CD4-positive, alpha-beta memory T cell (primary cell): ENCODE results near the gene CCDC88C. TPM values are rescaled to one million over a fixed set of nuclear protein-coding genes. Genes with fewer than 3 reads are reported as not detected.

ENCODE experiments used
- CTCF ChIA-PET: fragments of 350-600 bp; sonication (Branson Sonifier 250); formaldehyde crosslinking; loops from one replicate; lab custom pipeline; 2021; ENCODE audit warnings: inconsistent platforms; ENCODE audit not compliant: partially characterized antibody; lab: Charles Lee
- POLR2A ChIA-PET: fragments of 350-600 bp; sonication (Branson Sonifier 250); formaldehyde crosslinking; loops from one replicate; lab custom pipeline; 2021; ENCODE audit not compliant: partially characterized antibody; lab: Charles Lee
- DNase-seq, 5 donors: peaks; one replicate each; pipeline versions ENCODE4 v3.0.0 to v3.0.0-alpha.2; 2020 to 2022; ENCODE audit warnings: mixed read lengths in 1 of 5
- H3K27ac ChIP-seq: one replicate; pipeline ENCODE4 v1.7.0; 2013; ENCODE audit warnings: low read depth, low read length
- H3K27me3 ChIP-seq: 2 replicates; pipeline ENCODE4 v1.7.0; 2013; ENCODE audit warnings: mild to moderate bottlenecking, low read length, moderate library complexity; ENCODE audit not compliant: insufficient read depth
- H3K36me3 ChIP-seq: 2 replicates; pipeline ENCODE4 v1.7.0; 2013; ENCODE audit warnings: mild to moderate bottlenecking, low read length, moderate library complexity; ENCODE audit not compliant: insufficient read depth
- H3K4me1 ChIP-seq: 2 replicates; pipeline ENCODE4 v1.7.0; 2013; ENCODE audit warnings: mild to moderate bottlenecking, low read length, moderate library complexity; ENCODE audit not compliant: insufficient read depth
- H3K4me3 ChIP-seq, 2 donors: one replicate each; pipeline ENCODE4 v1.7.0; 2013; ENCODE audit warnings: low read length in 2 of 2, mild to moderate bottlenecking in 1 of 2
- H3K9me3 ChIP-seq, 2 donors: one replicate each; pipeline ENCODE4 v1.7.0; 2013; ENCODE audit warnings: low read length in 2 of 2, control low read depth in 1 of 2; ENCODE audit not compliant: control insufficient read depth in 1 of 2
- H3K27ac Mint-ChIP-seq, 7 donors: one replicate each; pipeline ENCODE4 v1.8.0; 2020 to 2021; ENCODE audit warnings: mixed read lengths in 7 of 7, mild to moderate bottlenecking in 6 of 7, inconsistent platforms in 3 of 7, moderate library complexity in 3 of 7
- H3K27me3 Mint-ChIP-seq, 2 donors: one replicate each; pipeline ENCODE4 v1.8.0; 2020 to 2021; ENCODE audit warnings: mixed read lengths in 2 of 2
- H3K36me3 Mint-ChIP-seq, 2 donors: one replicate each; pipeline ENCODE4 v1.8.0; 2020 to 2021; ENCODE audit warnings: mixed read lengths in 2 of 2, inconsistent platforms in 1 of 2, mild to moderate bottlenecking in 1 of 2
- H3K4me1 Mint-ChIP-seq, 4 donors: one replicate each; pipeline ENCODE4 v1.8.0; 2020 to 2021; ENCODE audit warnings: mixed read lengths in 4 of 4, mild to moderate bottlenecking in 1 of 4
- H3K4me3 Mint-ChIP-seq, 8 donors: one replicate each; pipeline ENCODE4 v1.8.0; 2020 to 2021; ENCODE audit warnings: mixed read lengths in 8 of 8, mild to moderate bottlenecking in 7 of 8, moderate library complexity in 6 of 8, inconsistent platforms in 3 of 8
- H3K9me3 Mint-ChIP-seq, 8 donors: one replicate each; pipeline ENCODE4 v1.8.0; 2020 to 2021; ENCODE audit warnings: mixed read lengths in 8 of 8, mild to moderate bottlenecking in 5 of 8, inconsistent platforms in 3 of 8, moderate library complexity in 1 of 8
- intact Hi-C: fragments of 100-400 bp; cut with micrococcal nuclease; formaldehyde crosslinking; loops from one replicate; pipeline ENCODE4 v1.15.1; 2023
- polyA plus RNA-seq, 2 donors: library from polyadenylated mRNA; unstranded; fragments of 300-500 nt; fragmentation: Illumina TruSeq; gene quantifications; one replicate each; pipeline ENCODE4 v1.2.3, GENCODE V29; 2021
- total RNA-seq, 2 experiments: library from RNA; stranded (reverse); gene quantifications; one replicate each; pipeline ENCODE4 v1.2.3, GENCODE V29; 2021

Gene CCDC88C
- total and polyA plus RNA-seq, 4 experiments from 2014 or later: 17.1 to 293 (median 161) TPM

DNA sequence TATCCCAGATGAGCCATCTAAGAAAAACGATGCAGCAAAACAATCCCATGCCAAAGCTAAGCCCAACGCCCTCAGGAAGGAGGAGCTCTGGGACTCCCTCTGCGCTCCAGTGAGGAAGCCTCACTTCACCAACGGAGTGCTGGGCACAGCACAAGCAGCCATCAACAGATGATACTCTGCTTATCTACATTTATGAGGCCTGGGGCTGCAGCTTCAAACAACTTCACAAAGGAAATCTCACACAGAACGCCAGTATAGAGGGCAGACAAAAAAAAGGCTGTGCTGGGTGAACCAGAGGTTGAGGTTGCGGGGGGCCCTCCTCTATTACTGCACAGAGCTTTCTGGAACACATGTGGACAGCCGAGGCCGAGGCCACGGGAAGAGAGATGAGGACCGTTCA, 138.3 kb downstream of the CCDC88C start:
- no peak overlapping the region for H3K4me3 ChIP-seq
- peaks cover 96% of the 10 kb centered on the region for H3K36me3 ChIP-seq
- ChIA-PET POLR2A (interaction anchor here (1.0 to 1.5 kb wide), 3 partner anchors 15 to 102 kb away, joined by 4 to 6 read pairs (median 5); no protein-coding TSS in a partner anchor), CTCF (interaction anchor here (1.3 to 25.0 kb wide), 5 partner anchors 7 to 376 kb away, joined by 3 to 480 read pairs (median 4); no protein-coding TSS in a partner anchor)
- peak overlapping the region in 4 of 7 donors; percentile 29 to 61 (median 46) for H3K27ac Mint-ChIP-seq
- no peaks in the 10 kb centered on the region for H3K27me3 ChIP-seq
- peaks cover 0 to 2% (median 0%) of the 10 kb centered on the region in 4 donors for H3K4me1 Mint-ChIP-seq
- H3K27me3 Mint-ChIP-seq: no peaks in the 10 kb centered on the region
- peaks cover 0 to 4% (median 0%) of the 10 kb centered on the region in 8 donors for H3K9me3 Mint-ChIP-seq
- intact Hi-C loops: no loop called here
- H3K36me3 Mint-ChIP-seq: peaks cover 75 to 82% of the 10 kb centered on the region in 2 donors
- no peak for DNase-seq
- no peaks in the 10 kb centered on the region for H3K4me1 ChIP-seq
- H3K9me3 ChIP-seq: no peaks in the 10 kb centered on the region
- H3K4me3 Mint-ChIP-seq: no peak overlapping the region
- no peak overlapping the region for H3K27ac ChIP-seq

DNA sequence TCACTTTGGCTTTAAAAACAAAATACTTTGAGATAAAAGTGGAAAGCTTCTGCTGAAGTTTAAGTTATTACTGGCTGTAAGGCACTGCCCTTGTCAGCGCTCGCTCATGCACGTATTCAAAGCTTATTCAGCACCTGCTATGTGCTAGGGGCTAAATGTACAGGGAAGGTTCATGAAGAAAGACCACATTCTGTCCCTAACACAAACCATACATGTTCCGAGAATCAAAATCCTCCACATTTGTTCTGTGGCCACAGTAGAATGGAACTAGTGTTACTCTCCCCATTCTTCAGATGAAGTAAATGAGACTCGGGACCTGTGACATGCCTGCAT, 139.3 kb downstream of the CCDC88C start:
- intact Hi-C loops: no loop called here
- H3K4me1 ChIP-seq: no peaks in the 10 kb centered on the region
- H3K36me3 Mint-ChIP-seq: peaks cover 68 to 80% of the 10 kb centered on the region in 2 donors
- no peak overlapping the region for H3K4me3 ChIP-seq
- peaks cover 0 to 2% (median 0%) of the 10 kb centered on the region in 4 donors for H3K4me1 Mint-ChIP-seq
- no peaks in the 10 kb centered on the region for H3K27me3 ChIP-seq
- H3K27ac Mint-ChIP-seq: peak overlapping the region in 3 of 7 donors; percentile 35 to 38 (median 36)
- no peaks in the 10 kb centered on the region for H3K27me3 Mint-ChIP-seq
- H3K9me3 ChIP-seq: no peaks in the 10 kb centered on the region
- ChIA-PET POLR2A (interaction anchor here (1.5 to 1.8 kb wide), 3 partner anchors 28 to 101 kb away, joined by 4 to 6 read pairs (median 5); no protein-coding TSS in a partner anchor), CTCF (interaction anchor here (1.2 to 25.0 kb wide), 7 partner anchors 8 to 375 kb away, joined by 3 to 480 read pairs (median 4); no protein-coding TSS in a partner anchor)
- no peak overlapping the region for H3K4me3 Mint-ChIP-seq
- DNase-seq: no peak
- peaks cover 96% of the 10 kb centered on the region for H3K36me3 ChIP-seq
- peaks cover 0 to 4% (median 0%) of the 10 kb centered on the region in 8 donors for H3K9me3 Mint-ChIP-seq
- no peak overlapping the region for H3K27ac ChIP-seq

DNA sequence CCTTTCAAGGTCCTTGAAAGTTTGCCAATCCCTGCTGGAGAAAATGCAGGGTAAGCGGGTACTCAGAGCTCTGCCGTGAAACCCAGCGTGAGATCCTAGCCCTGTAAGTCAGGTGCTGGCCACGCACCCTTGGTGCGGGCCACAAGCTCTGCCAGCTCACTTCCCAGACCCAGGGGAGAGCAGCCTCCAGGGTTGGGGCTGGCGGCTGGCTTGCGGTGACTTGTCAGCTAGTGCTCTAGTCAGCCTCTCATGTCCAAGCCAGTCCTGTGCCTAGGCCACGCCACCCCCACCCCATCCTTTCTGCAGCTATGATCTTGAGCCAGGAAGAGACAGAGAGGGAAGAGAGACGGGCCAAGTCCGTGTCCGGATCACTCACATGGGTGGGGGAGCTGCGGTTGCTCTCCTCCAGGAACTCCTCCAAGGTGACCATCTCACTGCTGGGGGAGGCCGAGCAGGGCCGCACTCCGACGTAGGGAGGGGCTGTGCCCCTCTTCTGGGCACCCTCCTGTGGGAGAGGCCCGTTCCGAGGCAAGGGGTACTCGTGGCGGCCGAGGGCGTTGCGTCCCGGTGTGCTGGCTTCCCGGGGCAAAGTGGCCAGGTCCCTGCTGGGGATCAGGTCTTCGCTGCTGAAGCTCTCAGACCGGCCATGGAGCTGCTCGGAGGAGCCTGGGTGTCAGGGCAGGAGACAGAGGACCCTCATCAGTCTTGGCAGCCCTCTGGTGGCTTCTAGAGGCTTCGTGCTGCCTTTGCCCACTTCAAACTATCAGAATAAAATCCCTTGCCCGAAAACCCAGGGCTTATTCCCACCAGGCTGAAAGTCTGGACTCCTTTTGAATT, 139.9 kb downstream of the CCDC88C start:
- Mint-ChIP-seq H3K36me3 (peaks cover 62 to 75% of the 10 kb centered on the region in 2 donors), H3K4me3 (no peak overlapping the region), H3K27ac (peak overlapping the region in 1 of 7 donors; percentile 57), H3K4me1 (peaks cover 0 to 2% (median 0%) of the 10 kb centered on the region in 4 donors), H3K27me3 (no peaks in the 10 kb centered on the region), H3K9me3 (peaks cover 0 to 4% (median 0%) of the 10 kb centered on the region in 8 donors)
- no peak overlapping the region for H3K27ac ChIP-seq
- no peaks in the 10 kb centered on the region for H3K27me3 ChIP-seq
- CTCF ChIA-PET: interaction anchor here (1.0 to 25.0 kb wide), 7 partner anchors 8 to 375 kb away, joined by 3 to 480 read pairs (median 4); no protein-coding TSS in a partner anchor
- H3K4me3 ChIP-seq: no peak overlapping the region
- POLR2A ChIA-PET: interaction anchor here (1.1 to 2.2 kb wide), 6 partner anchors 11 to 100 kb away, joined by 3 to 9 read pairs (median 4); partner anchors contain the start of gene GPR68
- peaks cover 93% of the 10 kb centered on the region for H3K36me3 ChIP-seq
- H3K4me1 ChIP-seq: no peaks in the 10 kb centered on the region
- intact Hi-C loops: no loop called here
- DNase-seq: no peak
- no peaks in the 10 kb centered on the region for H3K9me3 ChIP-seq

DNA sequence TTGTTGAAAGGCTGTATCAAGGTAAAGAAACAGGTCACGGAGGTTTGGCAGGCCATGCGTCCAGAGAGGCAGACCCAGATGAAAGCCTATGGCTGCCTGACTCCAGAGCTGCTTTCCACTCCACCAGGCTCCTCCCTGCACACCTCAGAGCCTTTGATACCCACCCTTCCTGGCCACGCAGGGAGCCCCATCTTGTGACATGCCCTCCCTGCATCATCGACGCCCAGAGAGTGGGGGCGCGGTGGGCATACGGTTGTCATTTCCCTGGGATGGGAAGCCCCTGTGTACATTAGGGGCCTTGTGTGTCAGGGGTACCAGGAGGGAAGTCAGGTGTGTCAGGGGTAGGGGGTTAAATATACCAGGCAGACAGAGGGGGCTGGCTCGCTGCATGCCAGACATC, 142.8 kb downstream of the CCDC88C start:
- Mint-ChIP-seq H3K4me1 (peaks cover 0 to 4% (median 4%) of the 10 kb centered on the region in 4 donors), H3K9me3 (no peaks in the 10 kb centered on the region), H3K36me3 (peaks cover 45 to 68% of the 10 kb centered on the region in 2 donors), H3K27me3 (no peaks in the 10 kb centered on the region), H3K27ac (peak overlapping the region in 6 of 7 donors; percentile 24 to 75 (median 50)), H3K4me3 (no peak overlapping the region)
- no peaks in the 10 kb centered on the region for H3K27me3 ChIP-seq
- intact Hi-C loops: no loop called here
- H3K9me3 ChIP-seq: no peaks in the 10 kb centered on the region
- ChIA-PET POLR2A (interaction anchor here (0.8 kb wide), 1 partner anchor 19 kb away, joined by 3 read pairs; no protein-coding TSS in a partner anchor), CTCF (interaction anchor here (25.0 kb wide), 1 partner anchor 100 kb away, joined by 480 read pairs; no protein-coding TSS in a partner anchor)
- no peak overlapping the region for H3K4me3 ChIP-seq
- no peak overlapping the region for H3K27ac ChIP-seq
- H3K4me1 ChIP-seq: no peaks in the 10 kb centered on the region
- peaks cover 84% of the 10 kb centered on the region for H3K36me3 ChIP-seq
- DNase-seq: no peak

DNA sequence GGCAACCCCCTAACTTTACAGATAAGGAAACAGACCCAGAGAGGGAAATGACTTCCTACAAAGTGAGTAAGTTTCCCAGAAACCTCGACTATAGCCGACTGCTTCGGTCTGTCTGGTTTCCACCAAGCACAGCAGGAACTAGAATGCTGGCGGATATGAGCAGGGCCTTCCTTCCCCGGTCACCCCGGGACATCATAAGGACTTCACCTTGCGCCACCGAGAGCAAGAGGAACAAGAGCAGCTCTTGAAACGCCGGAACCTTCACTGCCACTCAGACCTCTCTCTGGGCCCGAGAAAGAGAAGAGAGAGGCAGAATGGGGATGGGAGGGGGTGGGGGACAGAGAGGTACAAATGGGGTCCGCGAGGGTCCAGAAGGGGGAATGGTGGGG, 143.7 kb downstream of the CCDC88C start:
- Histone ChIP-seq H3K4me3 (no peak overlapping the region), H3K4me1 (no peaks in the 10 kb centered on the region), H3K27me3 (no peaks in the 10 kb centered on the region), H3K36me3 (peaks cover 75% of the 10 kb centered on the region), H3K27ac (no peak overlapping the region), H3K9me3 (no peaks in the 10 kb centered on the region)
- ChIA-PET POLR2A (interaction anchor here (8.4 kb wide), 1 partner anchor 30 kb away, joined by 50 read pairs; the partner anchor contains the start of gene GPR68), CTCF (interaction anchor here (25.0 kb wide), 1 partner anchor 99 kb away, joined by 480 read pairs; no protein-coding TSS in a partner anchor)
- no peak for DNase-seq
- H3K36me3 Mint-ChIP-seq: peaks cover 47 to 68% of the 10 kb centered on the region in 2 donors
- peaks cover 0 to 6% (median 4%) of the 10 kb centered on the region in 4 donors for H3K4me1 Mint-ChIP-seq
- no peak overlapping the region for H3K4me3 Mint-ChIP-seq
- no peaks in the 10 kb centered on the region for H3K9me3 Mint-ChIP-seq
- H3K27ac Mint-ChIP-seq: peak overlapping the region in 1 of 7 donors; percentile 70
- no peaks in the 10 kb centered on the region for H3K27me3 Mint-ChIP-seq
- intact Hi-C loops: no loop called here

DNA sequence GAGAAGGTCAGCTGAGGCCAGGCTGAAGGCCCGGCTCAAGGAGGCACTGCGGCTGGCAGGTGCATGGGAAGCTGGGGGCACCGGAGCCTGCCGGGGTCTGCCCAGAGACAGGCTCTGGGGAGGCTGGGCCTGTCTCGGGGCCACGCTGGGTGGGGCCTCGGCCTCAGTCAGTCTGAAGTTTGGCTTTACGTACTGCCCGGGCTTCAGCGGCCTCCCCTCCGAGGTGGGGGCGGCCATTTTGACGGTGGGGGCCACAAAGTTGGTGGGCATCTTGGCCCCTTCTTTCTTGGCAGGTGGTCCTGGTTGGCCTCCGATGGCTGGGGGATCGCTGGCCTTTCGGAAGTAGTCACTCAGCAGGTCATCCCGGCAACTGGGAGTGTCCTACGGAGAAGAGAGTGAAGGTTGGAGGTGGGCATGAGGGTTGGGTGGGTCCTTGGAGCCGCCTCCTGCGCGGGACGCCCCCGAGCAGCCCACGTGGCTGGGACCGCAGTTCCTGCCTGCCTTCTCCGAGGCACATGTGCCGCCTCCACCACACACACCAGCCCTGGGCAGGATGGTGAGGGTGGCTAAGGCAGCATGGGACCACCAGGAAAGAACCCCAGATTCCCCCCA, 144.2 kb downstream of the CCDC88C start:
- no peaks in the 10 kb centered on the region for H3K27me3 ChIP-seq
- H3K36me3 ChIP-seq: peaks cover 70% of the 10 kb centered on the region
- ChIA-PET POLR2A (interaction anchor here (8.4 kb wide), 1 partner anchor 29 kb away, joined by 50 read pairs; the partner anchor contains the start of gene GPR68), CTCF (interaction anchor here (1.8 to 2.0 kb wide), 2 partner anchors 17 to 96 kb away, joined by 3 to 7 read pairs; no protein-coding TSS in a partner anchor)
- Mint-ChIP-seq H3K4me1 (peaks cover under 1 to 7% (median 5%) of the 10 kb centered on the region in 4 donors), H3K9me3 (peaks cover 0 to 1% (median 0%) of the 10 kb centered on the region in 8 donors), H3K36me3 (peaks cover 45 to 66% of the 10 kb centered on the region in 2 donors), H3K4me3 (no peak overlapping the region), H3K27ac (peak overlapping the region in 2 of 7 donors; percentile 59 to 70), H3K27me3 (no peaks in the 10 kb centered on the region)
- H3K4me3 ChIP-seq: no peak overlapping the region
- H3K9me3 ChIP-seq: no peaks in the 10 kb centered on the region
- intact Hi-C loops: no loop called here
- no peaks in the 10 kb centered on the region for H3K4me1 ChIP-seq
- H3K27ac ChIP-seq: no peak overlapping the region
- DNase-seq: no peak
